Skeletal muscle tissue (tissue), 4 donors: ENCODE results near the gene TMEM108. TPM values are rescaled to one million over a fixed set of nuclear protein-coding genes. Genes with fewer than 3 reads are reported as not detected.

Source experiments
- H3K27ac ChIP-seq: one replicate; pipeline ENCODE4 v1.7.0; 2013; ENCODE audit warnings: mild to moderate bottlenecking, low read depth, low read length, inconsistent platforms
- H3K27me3 ChIP-seq, 3 donors: one replicate each; pipeline ENCODE4 v1.7.0; 2013; ENCODE audit warnings: low read length in 3 of 3; ENCODE audit not compliant: control insufficient read depth in 3 of 3, insufficient read depth in 3 of 3
- H3K36me3 ChIP-seq, 3 donors: one replicate each; pipeline ENCODE4 v1.7.0; 2013; ENCODE audit warnings: low read length in 3 of 3; ENCODE audit not compliant: control insufficient read depth in 3 of 3, insufficient read depth in 3 of 3
- H3K4me1 ChIP-seq, 3 donors: one replicate each; pipeline ENCODE4 v1.7.0; 2013; ENCODE audit warnings: low read length in 3 of 3, mild to moderate bottlenecking in 3 of 3; ENCODE audit not compliant: control insufficient read depth in 3 of 3, insufficient read depth in 3 of 3
- H3K4me3 ChIP-seq, 3 donors: one replicate each; pipeline ENCODE4 v1.7.0; 2013; ENCODE audit warnings: low read length in 3 of 3
- H3K9ac ChIP-seq, 3 donors: one replicate each; pipeline ENCODE4 v1.7.0; 2013; ENCODE audit warnings: low read length in 3 of 3, mild to moderate bottlenecking in 3 of 3, moderate library complexity in 2 of 3, low read depth in 1 of 3
- H3K9me3 ChIP-seq, 3 donors: one replicate each; pipeline ENCODE4 v1.7.0; 2013; ENCODE audit warnings: low read length in 3 of 3; ENCODE audit not compliant: control insufficient read depth in 3 of 3
- total RNA-seq: library from RNA; depleted of rRNA; stranded (reverse); fragments of >200 nt; gene quantifications from one replicate; pipeline ENCODE4 v1.2.3, GENCODE V29; 2014
- donor health status: Osteomylitis.

The TMEM108 gene
- total RNA-seq, 1 donor from 2014 or later, result 7.3 TPM

GRCh38 chr3:133196527-133196926 is 158.3 kb downstream of the TMEM108 start:
- H3K9me3 ChIP-seq, result peaks cover 0 to 5% (median 4%) of the 10 kb centered on the region in 3 donors
- no peak overlapping the region for H3K4me3 ChIP-seq
- peaks cover 0 to 4% (median 0%) of the 10 kb centered on the region in 3 donors for H3K4me1 ChIP-seq
- no peak overlapping the region for H3K27ac ChIP-seq
- no peaks in the 10 kb centered on the region for H3K36me3 ChIP-seq
- no peak overlapping the region for H3K9ac ChIP-seq
- H3K27me3 ChIP-seq, result no peaks in the 10 kb centered on the region

GRCh38 chr3:133197619-133198018 is 159.4 kb downstream of the TMEM108 start:
- no peak overlapping the region for H3K4me3 ChIP-seq
- H3K4me1 ChIP-seq, result no peaks in the 10 kb centered on the region
- H3K36me3 ChIP-seq, result no peaks in the 10 kb centered on the region
- H3K9me3 ChIP-seq, result peaks cover 0 to 5% (median 4%) of the 10 kb centered on the region in 3 donors
- no peak overlapping the region for H3K27ac ChIP-seq
- H3K9ac ChIP-seq, result no peak overlapping the region
- H3K27me3 ChIP-seq, result no peaks in the 10 kb centered on the region

- Histone ChIP-seq H3K36me3 (no peaks in the 10 kb centered on the region), H3K9ac (no peak overlapping the region), H3K9me3 (no peaks in the 10 kb centered on the region), H3K4me3 (no peak overlapping the region), H3K4me1 (peaks cover 0 to 6% (median 4%) of the 10 kb centered on the region in 3 donors), H3K27me3 (no peaks in the 10 kb centered on the region), H3K27ac (no peak overlapping the region)
Measured at GRCh38 chr3:133206921-133207320, 168.7 kb downstream of the TMEM108 start.

GRCh38 chr3:133208184-133208583 is 170.0 kb downstream of the TMEM108 start:
- no peak overlapping the region for H3K4me3 ChIP-seq
- H3K9me3 ChIP-seq, result no peaks in the 10 kb centered on the region
- peaks cover 0 to 8% (median 4%) of the 10 kb centered on the region in 3 donors for H3K4me1 ChIP-seq
- H3K9ac ChIP-seq, result no peak overlapping the region
- no peaks in the 10 kb centered on the region for H3K36me3 ChIP-seq
- H3K27ac ChIP-seq, result no peak overlapping the region
- no peaks in the 10 kb centered on the region for H3K27me3 ChIP-seq

- no peaks in the 10 kb centered on the region for H3K27me3 ChIP-seq
- no peaks in the 10 kb centered on the region for H3K36me3 ChIP-seq
- no peak overlapping the region for H3K4me3 ChIP-seq
- no peak overlapping the region for H3K9ac ChIP-seq
- no peak overlapping the region for H3K27ac ChIP-seq
- no peaks in the 10 kb centered on the region for H3K9me3 ChIP-seq
- H3K4me1 ChIP-seq, result peaks cover 0 to 8% (median 4%) of the 10 kb centered on the region in 3 donors
Measured at GRCh38 chr3:133209871-133210550, 171.8 kb downstream of the TMEM108 start.

- Histone ChIP-seq H3K9ac (no peak overlapping the region), H3K27me3 (no peaks in the 10 kb centered on the region), H3K4me3 (no peak overlapping the region), H3K4me1 (peaks cover 0 to 8% (median 4%) of the 10 kb centered on the region in 3 donors), H3K9me3 (no peaks in the 10 kb centered on the region), H3K27ac (no peak overlapping the region), H3K36me3 (no peaks in the 10 kb centered on the region)
Measured at GRCh38 chr3:133210656-133211055, 172.5 kb downstream of the TMEM108 start.

GRCh38 chr3:133211449-133211848 is 173.3 kb downstream of the TMEM108 start:
- Histone ChIP-seq H3K27ac (no peak overlapping the region), H3K4me3 (no peak overlapping the region), H3K4me1 (peaks cover 0 to 8% (median 4%) of the 10 kb centered on the region in 3 donors), H3K27me3 (no peaks in the 10 kb centered on the region), H3K36me3 (no peaks in the 10 kb centered on the region), H3K9me3 (no peaks in the 10 kb centered on the region), H3K9ac (no peak overlapping the region)

- H3K36me3 ChIP-seq, result no peaks in the 10 kb centered on the region
- H3K4me3 ChIP-seq, result no peak overlapping the region
Measured at GRCh38 chr3:133211856-133212255, 173.7 kb downstream of the TMEM108 start.

GRCh38 chr3:133213937-133214336 is 175.7 kb downstream of the TMEM108 start:
- no peaks in the 10 kb centered on the region for H3K36me3 ChIP-seq
- H3K9ac ChIP-seq, result no peak overlapping the region
- H3K4me1 ChIP-seq, result peaks cover 0 to 8% (median 4%) of the 10 kb centered on the region in 3 donors
- no peak overlapping the region for H3K4me3 ChIP-seq
- H3K27me3 ChIP-seq, result no peaks in the 10 kb centered on the region
- no peaks in the 10 kb centered on the region for H3K9me3 ChIP-seq
- no peak overlapping the region for H3K27ac ChIP-seq

More at GRCh38 chr3:133211856-133212255, 173.7 kb downstream of the TMEM108 start:
- H3K27me3 ChIP-seq, result no peaks in the 10 kb centered on the region
- no peak overlapping the region for H3K9ac ChIP-seq
- H3K9me3 ChIP-seq, result no peaks in the 10 kb centered on the region
- no peak overlapping the region for H3K27ac ChIP-seq
- peaks cover 0 to 8% (median 4%) of the 10 kb centered on the region in 3 donors for H3K4me1 ChIP-seq

- Histone ChIP-seq H3K9me3 (peaks cover 0 to under 1% (median 0%) of the 10 kb centered on the region in 3 donors), H3K27me3 (no peaks in the 10 kb centered on the region), H3K27ac (no peak overlapping the region), H3K4me3 (no peak overlapping the region), H3K4me1 (no peaks in the 10 kb centered on the region), H3K36me3 (no peaks in the 10 kb centered on the region), H3K9ac (no peak overlapping the region)
Measured at GRCh38 chr3:133227813-133228212, 189.6 kb downstream of the TMEM108 start.
